HG02938 (cell line): ENCODE results near the gene THAP6.
"Not testable (repeated sequence)": the region's sequence is repeated elsewhere in the genome, so short reads cannot be mapped to it uniquely, and the experiment has no call there.

Source experiments
- ATAC-seq: cut with Tn5 transposase; IDR thresholded peaks from one replicate; pipeline ENCODE4 v1.9.1; 2021; ENCODE audit warnings: mild to moderate bottlenecking, moderate library complexity; ENCODE audit not compliant: unreplicated experiment

THAP6 gene

GRCh38 chr4:75514131-75514948 is at the start of gene THAP6, which contains the start of gene RCHY1:
TSS of gene THAP6 (plus strand) at chr4:75514473. CDS start at chr4:75515453, 980 bp downstream.
TSS of gene RCHY1 (minus strand) at chr4:75514403. CDS start at chr4:75514286, 117 bp downstream.
- peak; percentile 93 for ATAC-seq

- ATAC-seq = no peak
These were observed 44.4 kb upstream of the THAP6 start for GRCh38 chr4:75469896-75470295.

GRCh38 chr4:75470738-75471137 is 43.5 kb upstream of the THAP6 start:
- ATAC-seq = no peak

GRCh38 chr4:75477201-75477600 is 37.1 kb upstream of the THAP6 start:
- no peak for ATAC-seq

GRCh38 chr4:75484190-75484589 is 30.1 kb upstream of the THAP6 start:
- no peak for ATAC-seq

GRCh38 chr4:75490155-75490554 is 24.1 kb upstream of the THAP6 start:
- ATAC-seq = no peak

GRCh38 chr4:75494563-75494962 is 19.7 kb upstream of the THAP6 start:
- ATAC-seq = no peak

GRCh38 chr4:75495476-75495875 is 18.8 kb upstream of the THAP6 start:
- ATAC-seq = no peak

- ATAC-seq = no peak
These were observed 17.9 kb upstream of the THAP6 start for GRCh38 chr4:75496406-75496805.

GRCh38 chr4:75497133-75497532 is 17.1 kb upstream of the THAP6 start:
- ATAC-seq = no peak

GRCh38 chr4:75498041-75498440 is 16.2 kb upstream of the THAP6 start:
- no peak for ATAC-seq

- ATAC-seq = no peak
These were observed 14.4 kb upstream of the THAP6 start for GRCh38 chr4:75499900-75500299.

- ATAC-seq = no peak
These were observed 11.6 kb upstream of the THAP6 start for GRCh38 chr4:75502671-75503070.

- ATAC-seq = no peak
These were observed 8.6 kb upstream of the THAP6 start for GRCh38 chr4:75505630-75506029.

GRCh38 chr4:75509592-75509991 is 4.7 kb upstream of the THAP6 start:
- not testable (repeated sequence) for ATAC-seq

- ATAC-seq = no peak
These were observed 2.4 kb upstream of the THAP6 start for GRCh38 chr4:75511841-75512240.

- no peak for ATAC-seq
These were observed 1.7 kb upstream of the THAP6 start for GRCh38 chr4:75512386-75513211.

- ATAC-seq = no peak
These were observed 645 bp upstream of the THAP6 start for GRCh38 chr4:75513526-75514130.

- peak; percentile 1 for ATAC-seq
These were observed 808 bp downstream of the THAP6 start for GRCh38 chr4:75514949-75515612.

GRCh38 chr4:75516144-75516543 is 1.9 kb downstream of the THAP6 start:
- ATAC-seq = no peak

- not testable (repeated sequence) for ATAC-seq
These were observed 5.2 kb downstream of the THAP6 start for GRCh38 chr4:75519452-75519851.
